Hematopoietic multipotent progenitor cell treated with erythropoietin and hydrocortisone succinate and interleukin-3 and kit ligand, for 8 days (in vitro differentiated cells): ENCODE data around the gene FREY1.
A peak's percentile ranks its signal among the peaks of the same experiment; 100 is the strongest.

Source experiments
- DNase-seq: peaks from one replicate; pipeline ENCODE4 v3.0.0-alpha.2; 2015

Gene FREY1

DNA sequence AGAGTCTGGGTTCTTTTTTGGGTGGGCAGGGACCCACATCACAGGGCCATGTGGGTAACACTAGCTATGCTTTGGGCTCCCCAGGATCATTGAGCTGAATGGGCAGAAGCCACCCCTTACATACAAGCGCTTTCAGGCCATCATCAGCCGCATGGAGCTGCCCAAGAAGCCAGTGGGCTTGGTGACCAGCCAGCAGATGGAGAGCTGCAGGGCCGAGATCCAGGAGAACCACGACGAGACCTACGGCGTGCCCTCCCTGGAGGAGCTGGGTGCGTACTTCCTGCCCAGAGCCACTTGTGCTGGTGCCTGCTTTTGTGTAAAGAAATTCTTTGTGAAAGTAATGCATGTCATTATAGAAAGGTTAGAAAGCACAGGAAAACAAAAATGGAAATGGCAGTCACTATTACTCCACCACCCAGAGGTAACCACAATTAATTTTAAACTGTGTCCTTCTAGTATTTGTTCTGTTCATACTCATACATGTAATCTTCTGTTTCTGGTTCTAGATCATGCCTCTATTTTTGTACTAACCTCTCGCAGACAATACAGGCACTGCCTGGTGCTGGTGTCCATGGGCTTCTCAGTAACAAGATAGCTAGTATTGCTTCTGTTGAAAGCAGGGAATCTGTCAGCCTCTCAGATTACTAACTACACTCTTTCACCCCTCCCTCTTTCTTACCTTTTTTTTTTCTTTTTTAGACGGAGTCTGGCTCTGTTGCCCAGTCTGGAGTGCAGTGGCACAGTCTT lies 46.1 kb downstream of the FREY1 start:
- DNase-seq, result no peak

DNA sequence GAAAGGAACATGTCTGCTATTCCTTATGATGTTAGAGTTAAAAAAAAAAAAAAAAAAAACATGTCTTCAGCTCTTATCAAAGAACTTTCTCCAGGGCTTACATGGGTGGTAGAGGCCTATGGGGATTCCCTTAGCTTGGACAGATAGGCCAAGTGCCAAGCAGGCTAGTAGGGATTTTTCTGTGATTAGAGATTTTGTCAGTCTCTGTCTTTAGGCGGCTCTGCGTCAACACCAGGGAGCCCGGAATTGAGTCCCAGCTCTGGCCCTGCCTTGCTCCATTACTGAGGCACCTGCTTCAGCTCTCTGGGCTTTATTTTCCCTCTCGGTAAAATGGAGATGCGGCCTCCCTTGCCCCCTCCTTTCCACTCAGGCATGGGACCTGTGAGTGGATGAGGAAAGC lies 46.7 kb downstream of the FREY1 start:
- peak; percentile 12 for DNase-seq

DNA sequence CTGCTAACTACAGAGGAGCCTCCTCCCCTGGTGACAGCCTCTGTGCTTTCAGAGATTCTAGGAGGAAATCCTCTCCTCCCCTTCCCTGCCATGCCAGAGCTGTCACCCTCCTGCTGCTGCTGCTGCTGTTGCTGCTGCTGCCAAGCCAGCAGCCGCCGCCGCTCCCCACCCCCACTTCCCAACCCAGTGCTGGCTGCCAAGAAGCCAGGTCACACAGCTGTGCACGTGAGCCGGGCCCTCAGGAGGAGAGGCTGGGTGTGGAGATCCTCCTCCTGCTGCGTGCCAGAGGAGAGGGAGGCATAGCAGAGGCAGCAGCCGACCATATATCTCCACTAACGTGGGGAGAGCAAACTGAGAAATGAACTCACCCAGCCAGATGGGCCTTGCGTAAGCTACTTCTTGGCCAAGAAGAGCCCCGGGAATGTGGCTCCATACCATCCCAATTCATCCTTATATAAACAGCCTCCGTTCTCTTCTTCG lies 47.4 kb downstream of the FREY1 start:
- no peak for DNase-seq

DNA sequence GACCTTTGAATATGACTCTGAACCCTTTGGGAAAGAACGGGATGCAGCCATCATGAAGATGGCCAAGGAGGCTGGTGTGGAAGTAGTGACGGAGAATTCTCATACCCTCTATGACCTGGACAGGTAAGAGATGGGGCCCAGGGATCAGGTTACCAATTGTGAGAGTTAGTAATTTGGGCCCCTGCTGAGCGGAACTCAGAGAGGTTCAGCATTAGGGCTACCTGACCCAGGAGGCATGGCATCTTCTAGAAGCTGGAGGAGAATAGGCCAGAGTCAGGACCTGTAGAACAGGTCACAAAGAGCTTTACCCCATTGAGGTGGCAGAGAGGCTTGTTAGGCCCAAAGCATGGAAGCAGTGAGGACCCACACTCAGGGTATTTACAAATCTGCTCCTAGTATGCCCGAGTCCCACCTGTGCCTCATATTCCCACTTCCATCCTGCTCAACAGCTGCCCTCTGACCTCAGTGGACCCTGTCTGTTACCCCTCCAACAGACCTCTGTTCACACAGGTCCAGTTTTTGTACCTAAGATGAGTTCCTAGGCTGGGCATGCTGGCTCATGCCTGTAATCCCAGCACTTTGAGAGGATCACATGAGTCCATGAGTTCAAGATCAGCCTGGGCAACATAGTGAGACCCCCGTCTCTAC lies 48.2 kb downstream of the FREY1 start:
- DNase-seq, result no peak

DNA sequence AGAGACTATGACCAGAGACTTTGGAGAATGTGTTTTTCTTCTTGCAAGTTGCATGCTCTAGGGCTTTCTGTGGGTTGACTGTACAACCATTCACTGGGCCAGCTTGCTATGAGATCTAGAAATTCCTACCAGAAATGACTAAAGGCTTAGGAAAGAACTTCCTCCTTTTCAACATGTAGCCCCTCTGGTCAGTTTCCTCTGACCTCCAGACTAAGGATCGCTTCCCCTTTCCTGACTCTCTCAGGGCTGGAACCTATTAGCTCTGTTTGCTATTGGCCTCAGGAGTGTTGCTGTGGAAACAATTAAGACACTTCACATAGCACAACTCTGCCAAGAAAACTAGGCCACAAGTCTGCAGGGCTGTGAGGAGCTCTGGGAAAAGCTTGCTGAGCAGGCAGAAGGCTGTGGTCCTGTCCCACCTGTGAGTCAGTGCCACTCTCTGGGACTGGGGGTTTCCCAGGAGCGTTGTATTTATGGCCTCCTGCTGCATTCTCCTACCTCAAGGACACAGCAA lies 49.1 kb downstream of the FREY1 start:
- no peak for DNase-seq
